Measurements from ENCODE around the gene SRY. TPM values are rescaled to one million over a fixed set of nuclear protein-coding genes. Genes with fewer than 3 reads are reported as not detected.
"Not testable (repeated sequence)": the region's sequence is repeated elsewhere in the genome, so short reads cannot be mapped to it uniquely, and the experiment has no call there.

The SRY gene
- not detected for total RNA-seq
- long read RNA-seq: 0 reads

DNA sequence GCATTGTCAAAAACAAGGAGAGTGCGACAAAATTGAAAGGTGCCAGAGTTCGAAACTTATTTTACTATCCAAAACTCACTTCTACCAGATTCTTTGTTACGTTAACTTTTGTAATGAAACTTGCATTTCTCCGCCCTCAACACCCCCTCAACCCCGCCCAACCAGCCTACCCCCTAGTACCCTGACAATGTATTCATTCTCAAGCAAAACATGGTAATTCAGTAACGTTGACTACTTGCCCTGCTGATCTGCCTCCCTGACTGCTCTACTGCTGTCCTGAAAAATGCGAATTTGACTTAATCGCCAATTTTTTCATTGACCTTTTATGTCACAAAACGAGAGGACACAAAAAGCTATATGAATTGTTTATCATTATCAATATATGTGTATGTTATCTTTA lies at the start of gene SRY:
TSS of gene SRY (minus strand) at position 83 of the 400 bp plus-strand sequence. CDS start at position 4, 79 bp downstream.
- DNase-seq (no peak), ATAC-seq (ENCODE audit: poor library complexity) (no peak)
- intact Hi-C loops (cut with DNase I): no loop called here

DNA sequence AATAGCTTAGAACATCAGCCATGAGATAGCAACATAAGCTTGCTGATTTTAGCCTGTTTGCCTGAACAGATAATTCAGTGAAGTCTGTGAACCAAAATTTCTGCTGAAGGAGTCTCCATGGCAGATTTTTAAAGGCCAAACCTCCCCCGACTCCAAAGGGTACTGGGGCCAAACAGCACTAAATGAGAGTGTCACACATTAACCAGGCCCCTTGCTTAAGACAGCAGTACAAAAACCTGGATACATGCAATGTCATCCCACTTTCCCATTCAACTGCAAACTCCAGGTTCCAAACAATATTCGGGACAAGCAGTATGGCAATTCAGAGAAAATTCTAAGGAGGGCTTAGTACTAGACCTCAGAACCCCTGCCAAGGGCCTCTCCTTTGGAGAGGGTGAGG lies 49.6 kb upstream of the SRY start:
- DNase-seq (no peak), ATAC-seq (ENCODE audit: poor library complexity) (no peak)
- intact Hi-C loops (cut with DNase I): no loop called here

DNA sequence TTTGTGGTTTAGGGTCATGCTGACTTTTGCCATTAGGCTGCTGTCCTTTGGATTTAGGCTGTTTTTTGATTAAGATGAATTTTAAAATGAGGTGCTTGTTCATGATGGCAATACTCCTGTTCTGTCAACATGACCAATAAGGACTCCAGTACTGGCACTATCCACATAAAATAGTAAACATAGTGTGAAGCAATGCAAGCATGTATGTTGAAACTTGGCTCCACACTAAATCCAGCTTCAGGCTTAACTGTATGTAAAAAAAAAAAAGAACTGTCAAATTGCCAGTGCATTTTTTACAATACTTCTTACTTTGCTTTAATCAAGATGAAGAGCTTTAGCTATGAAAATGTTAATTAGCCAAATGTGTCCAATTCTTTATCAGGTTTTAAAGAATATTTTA lies 47.7 kb upstream of the SRY start:
- intact Hi-C loops (cut with DNase I): no loop called here
- DNase-seq (no peak), ATAC-seq (ENCODE audit: poor library complexity) (no peak)

DNA sequence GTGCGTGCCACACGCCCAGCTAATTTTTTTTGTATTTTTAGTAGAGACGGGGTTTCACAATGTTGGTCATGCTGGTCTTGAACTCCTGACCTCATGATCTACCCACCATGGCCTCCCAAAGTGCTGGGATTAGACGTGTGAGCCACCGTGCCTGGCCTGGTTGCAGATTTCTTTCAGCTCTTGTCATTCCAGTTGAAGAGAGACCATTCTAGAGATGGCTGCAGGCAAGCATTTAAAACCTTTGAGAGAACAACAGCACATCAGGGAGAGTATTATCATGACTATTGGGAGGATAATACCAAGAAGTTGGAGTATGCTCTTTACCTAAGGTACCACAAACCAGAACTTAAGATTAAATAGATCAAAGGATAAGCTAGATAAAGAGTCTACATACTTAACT lies 41.0 kb upstream of the SRY start:
- no peak for ATAC-seq (ENCODE audit: poor library complexity)
- intact Hi-C loops (cut with DNase I): no loop called here
- no peak for DNase-seq

DNA sequence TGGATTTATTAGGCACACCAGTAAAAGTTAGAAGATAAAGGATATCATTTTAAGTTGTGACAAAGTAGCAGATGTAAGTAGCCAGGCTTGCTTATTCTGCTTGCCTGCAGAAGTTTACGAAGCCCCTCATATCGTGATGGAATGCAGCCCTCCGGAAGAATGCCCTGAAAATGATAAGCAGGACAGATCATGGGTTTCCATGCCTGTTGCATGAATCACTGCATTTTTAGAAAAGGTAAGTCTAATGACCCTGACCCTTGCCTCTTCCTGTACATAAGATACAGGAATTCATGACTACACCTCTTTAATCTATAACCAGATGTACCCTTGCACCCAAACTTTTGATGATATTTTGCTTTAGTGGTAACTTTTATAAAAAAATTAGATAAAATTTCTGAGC lies 37.0 kb upstream of the SRY start:
- DNase-seq (no peak), ATAC-seq (ENCODE audit: poor library complexity) (no peak)
- intact Hi-C loops (cut with DNase I): no loop called here

GRCh38 chrY:2817146-2817896 lies 29.8 kb upstream of the SRY start:
- ATAC-seq (ENCODE audit: poor library complexity); intact Hi-C loops (cut with DNase I); DNase-seq: not testable (repeated sequence)

DNA sequence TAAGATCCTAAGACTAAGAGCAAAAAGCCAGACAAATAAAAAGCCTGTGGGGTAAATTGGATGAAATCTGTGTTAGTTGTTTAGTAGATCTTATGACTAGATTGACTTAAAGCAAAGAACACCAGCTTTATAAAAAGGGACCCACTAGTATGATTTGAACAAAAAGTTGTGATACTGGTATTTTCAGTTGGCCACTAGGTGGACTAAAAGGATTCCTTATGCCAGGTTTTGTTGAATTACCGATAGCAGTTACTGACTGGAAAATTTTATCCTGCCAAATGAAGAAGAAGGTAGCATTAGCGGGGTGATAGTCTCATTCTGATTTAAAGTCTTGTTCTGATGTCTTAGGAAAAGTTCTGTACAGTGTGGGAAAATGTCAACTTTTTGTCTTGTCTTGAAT lies 12.8 kb upstream of the SRY start:
- intact Hi-C loops (cut with DNase I): no loop called here
- no peak for ATAC-seq (ENCODE audit: poor library complexity)
- DNase-seq: no peak

DNA sequence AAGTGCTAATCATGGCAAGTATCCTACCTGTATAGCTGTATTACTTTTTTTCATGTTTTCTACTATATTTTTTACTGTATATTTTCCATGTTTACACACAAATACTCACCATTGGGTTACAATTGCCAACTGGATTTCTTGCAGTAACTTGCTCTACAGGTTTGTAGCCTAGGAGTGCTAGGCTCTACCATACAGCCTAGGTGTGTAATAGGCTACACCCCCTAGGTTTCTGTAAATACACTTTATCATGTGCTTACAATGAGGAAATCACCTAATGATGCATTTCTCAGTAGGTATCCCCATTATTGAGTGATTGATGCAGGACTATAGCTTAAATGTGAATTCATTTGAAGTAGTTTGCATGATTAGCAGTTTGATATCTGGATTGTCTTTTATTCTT lies 10.5 kb upstream of the SRY start:
- intact Hi-C loops (cut with DNase I): no loop called here
- ATAC-seq (ENCODE audit: poor library complexity) (no peak), DNase-seq (no peak)

DNA sequence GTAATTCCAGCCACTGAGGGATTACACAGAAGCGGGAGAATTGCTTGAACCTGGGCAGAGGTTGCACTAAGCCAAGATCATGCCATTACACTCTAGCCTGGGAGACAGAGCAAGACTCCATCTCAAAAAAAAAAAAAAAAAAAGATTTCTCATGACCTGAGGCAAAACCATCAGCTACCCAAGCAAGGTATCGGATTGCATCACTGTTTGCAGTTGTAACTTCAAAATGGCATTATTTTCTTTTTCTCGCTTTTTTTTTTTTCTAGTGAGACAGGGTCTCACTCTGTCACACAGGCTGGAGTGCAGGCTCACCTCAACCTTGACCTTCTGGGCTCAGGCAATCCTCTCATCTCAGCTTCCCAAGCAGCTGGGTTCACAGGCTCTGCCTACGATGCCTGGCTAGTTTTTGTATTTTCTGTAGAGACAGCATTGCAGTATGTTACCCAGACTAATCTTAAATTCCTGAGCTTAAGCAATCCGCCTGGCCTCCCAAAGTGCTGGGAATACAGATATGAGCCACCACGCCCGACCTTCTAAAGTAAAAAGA lies 9.6 kb upstream of the SRY start:
- ATAC-seq (ENCODE audit: poor library complexity) (no peak), DNase-seq (no peak)
- intact Hi-C loops (cut with DNase I): no loop called here

GRCh38 chrY:2789756-2790155 lies 2.3 kb upstream of the SRY start:
- intact Hi-C loops (cut with DNase I): no loop called here
- ATAC-seq (ENCODE audit: poor library complexity) (no peak), DNase-seq (no peak)

DNA sequence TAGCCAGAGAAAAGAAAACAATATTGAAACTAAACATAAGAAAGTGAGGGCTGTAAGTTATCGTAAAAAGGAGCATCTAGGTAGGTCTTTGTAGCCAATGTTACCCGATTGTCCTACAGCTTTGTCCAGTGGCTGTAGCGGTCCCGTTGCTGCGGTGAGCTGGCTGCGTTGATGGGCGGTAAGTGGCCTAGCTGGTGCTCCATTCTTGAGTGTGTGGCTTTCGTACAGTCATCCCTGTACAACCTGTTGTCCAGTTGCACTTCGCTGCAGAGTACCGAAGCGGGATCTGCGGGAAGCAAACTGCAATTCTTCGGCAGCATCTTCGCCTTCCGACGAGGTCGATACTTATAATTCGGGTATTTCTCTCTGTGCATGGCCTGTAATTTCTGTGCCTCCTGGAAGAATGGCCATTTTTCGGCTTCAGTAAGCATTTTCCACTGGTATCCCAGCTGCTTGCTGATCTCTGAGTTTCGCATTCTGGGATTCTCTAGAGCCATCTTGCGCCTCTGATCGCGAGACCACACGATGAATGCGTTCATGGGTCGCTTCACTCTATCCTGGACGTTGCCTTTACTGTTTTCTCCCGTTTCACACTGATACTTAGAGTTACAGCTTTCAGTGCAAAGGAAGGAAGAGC lies 488 bp downstream of the SRY start:
- DNase-seq (no peak), ATAC-seq (ENCODE audit: poor library complexity) (no peak)
- intact Hi-C loops (cut with DNase I): no loop called here

Other genes with a start within 250 kb of the SRY start
- 178 TPM for gene RPS4Y1, start 53.9 kb upstream of the SRY start, total RNA-seq
- gene ZFY, start 147.7 kb upstream of the SRY start, total RNA-seq: 10.2 TPM